Stimulated activated CD4-positive, alpha-beta T cell treated with anti-CD3 and anti-CD28 coated beads, Interleukin-1b, Interleukin-23, amount 100 ng/mL, for 1 hour (primary cell): ENCODE data around the gene PDSS2.
A peak's percentile ranks its signal among the peaks of the same experiment; 100 is the strongest.
"Not testable (repeated sequence)": the region's sequence is repeated elsewhere in the genome, so short reads cannot be mapped to it uniquely, and the experiment has no call there.

ENCODE experiments used
- DNase-seq, 2 donors: peaks; one replicate each; pipeline ENCODE4 v3.0.0-alpha.2; 2020; ENCODE audit warnings: low read depth in 2 of 2

Gene PDSS2

GRCh38 chr6:107459283-107460082 is at the start of gene PDSS2:
Gene PDSS2, minus strand, starts transcription at chr6:107459564. Its CDS starts 279 bp downstream, at chr6:107459285.
- DNase-seq = peak; percentile 87 to 95

GRCh38 chr6:107506145-107506544 is 46.8 kb upstream of the PDSS2 start:
- DNase-seq = no peak

DNA sequence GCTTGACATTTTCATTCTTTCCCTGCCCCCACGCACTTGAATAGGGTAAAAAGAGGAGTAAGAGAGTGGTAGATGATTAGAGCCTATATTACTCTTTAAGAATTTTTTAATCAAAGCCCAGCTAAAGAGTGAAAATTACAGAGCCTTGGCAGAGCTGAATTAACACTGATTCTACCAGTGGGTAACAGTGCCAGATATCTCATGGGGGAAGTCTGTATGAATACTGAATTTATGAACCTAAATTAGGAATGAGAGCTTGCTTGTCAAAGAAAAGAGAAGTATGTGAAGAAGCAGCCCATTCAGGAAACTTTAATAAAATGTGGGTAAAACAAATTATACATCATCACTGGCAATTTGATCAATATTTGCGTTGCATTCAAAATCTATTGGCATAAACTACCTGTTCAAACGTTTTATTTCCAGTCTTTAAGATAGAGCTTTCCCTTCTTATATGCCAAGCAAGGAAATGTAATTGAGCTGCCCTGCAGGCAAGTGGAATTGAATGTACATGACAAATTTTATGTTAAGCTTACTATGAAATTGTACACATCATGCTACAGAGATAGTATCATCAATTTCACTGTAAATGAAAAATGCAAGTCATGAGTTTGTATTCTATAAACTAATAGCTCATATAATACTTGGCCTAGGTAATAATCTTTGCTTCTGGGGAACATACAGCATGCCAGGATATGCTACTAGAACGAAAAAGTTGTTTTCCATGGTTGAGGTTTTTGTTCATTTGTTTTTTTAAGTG is 45.1 kb upstream of the PDSS2 start:
- DNase-seq = no peak

GRCh38 chr6:107496892-107497684 is 37.7 kb upstream of the PDSS2 start:
- DNase-seq = no peak

- no peak for DNase-seq
These were observed 36.6 kb upstream of the PDSS2 start for GRCh38 chr6:107495971-107496370.

DNA sequence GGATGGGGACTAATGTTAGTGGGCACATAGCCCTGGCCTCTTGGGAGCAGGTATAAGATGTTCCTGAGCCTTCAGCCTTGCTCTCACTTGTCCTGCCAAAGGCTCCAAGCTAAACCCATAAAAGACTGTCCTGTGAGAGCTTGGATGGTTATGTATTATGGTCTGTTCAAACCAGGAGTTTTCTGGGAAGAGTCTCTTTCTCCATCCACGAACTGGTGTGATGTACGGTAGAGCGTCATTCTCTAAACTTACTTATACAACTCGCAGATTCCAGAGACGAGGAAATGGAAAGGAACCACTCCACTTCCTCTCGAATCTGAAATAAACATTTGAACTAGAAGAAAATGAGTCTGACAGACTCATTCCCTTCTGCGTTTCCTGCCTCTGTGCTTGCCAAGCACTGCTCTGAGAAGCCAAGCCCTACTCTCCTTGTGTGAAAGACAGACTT is 35.9 kb upstream of the PDSS2 start:
- no peak for DNase-seq

DNA sequence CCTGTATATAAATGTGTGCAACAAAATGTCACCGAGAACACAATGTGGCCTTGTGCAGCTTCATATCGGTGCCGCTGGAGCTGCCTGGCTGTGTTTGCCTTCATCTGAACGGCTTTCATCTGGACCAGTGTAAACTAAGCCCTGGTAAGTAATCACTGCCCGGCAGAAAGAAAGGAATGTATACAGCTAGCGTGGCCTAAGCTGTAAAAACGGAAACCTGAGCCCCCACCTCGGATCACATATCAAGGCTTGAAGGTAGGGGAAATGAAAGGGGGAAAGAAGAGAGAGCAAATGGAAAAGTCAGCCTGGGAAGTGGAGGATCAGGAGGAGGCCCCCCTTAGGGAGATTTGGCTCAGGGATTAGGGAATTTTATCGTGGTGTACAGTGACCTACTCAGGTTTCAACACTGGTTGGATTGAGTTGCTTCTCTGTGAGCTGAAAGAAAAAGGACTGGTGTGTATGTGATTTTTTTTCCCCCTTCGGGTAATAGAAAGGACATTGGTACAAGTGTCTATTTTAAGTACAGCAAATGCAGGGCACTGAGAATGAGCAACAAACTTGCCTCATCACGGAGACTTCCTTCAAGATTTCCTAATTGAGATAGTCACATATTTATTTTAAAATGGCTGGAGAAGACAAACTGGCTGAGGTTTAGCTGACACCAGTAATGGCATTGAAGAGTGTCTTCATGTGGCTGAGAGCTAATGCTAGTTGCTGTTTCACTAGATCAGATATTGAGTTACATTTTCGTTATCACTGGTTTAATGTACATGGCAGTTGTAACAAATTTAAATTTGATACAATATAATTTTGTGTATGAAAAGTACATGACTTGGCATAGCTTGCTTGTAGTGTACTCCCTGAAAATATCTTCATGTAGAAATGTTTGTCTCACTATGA is 34.0 kb upstream of the PDSS2 start:
- no peak for DNase-seq

- no peak for DNase-seq
These were observed 32.6 kb upstream of the PDSS2 start for GRCh38 chr6:107491760-107492660.

DNA sequence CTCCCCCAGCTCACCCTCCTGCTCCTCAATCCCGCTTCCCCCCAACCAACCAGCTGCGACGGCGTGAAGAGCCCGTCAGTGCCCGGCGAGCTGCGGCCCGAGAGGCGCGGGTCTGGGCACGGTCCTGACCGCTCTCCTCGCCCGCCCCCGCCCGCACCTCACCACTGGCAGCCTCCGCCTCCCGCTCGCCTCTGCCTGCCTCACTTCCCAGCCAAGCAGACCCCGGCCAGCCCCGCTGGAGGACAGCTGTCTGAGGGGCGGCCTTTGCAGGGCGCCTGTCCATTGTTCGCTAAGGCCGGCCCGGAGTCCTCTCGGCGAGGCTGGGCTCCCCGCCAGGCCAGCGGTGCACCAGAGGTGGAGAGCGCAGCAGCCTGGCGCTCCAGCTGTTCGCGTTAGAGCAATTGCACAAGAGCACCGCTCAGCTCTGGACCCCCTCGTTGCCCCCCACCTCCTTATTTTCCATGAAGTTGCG is 31.8 kb upstream of the PDSS2 start:
- DNase-seq = no peak

- DNase-seq = no peak
These were observed 31.3 kb upstream of the PDSS2 start for GRCh38 chr6:107490566-107491137.

DNA sequence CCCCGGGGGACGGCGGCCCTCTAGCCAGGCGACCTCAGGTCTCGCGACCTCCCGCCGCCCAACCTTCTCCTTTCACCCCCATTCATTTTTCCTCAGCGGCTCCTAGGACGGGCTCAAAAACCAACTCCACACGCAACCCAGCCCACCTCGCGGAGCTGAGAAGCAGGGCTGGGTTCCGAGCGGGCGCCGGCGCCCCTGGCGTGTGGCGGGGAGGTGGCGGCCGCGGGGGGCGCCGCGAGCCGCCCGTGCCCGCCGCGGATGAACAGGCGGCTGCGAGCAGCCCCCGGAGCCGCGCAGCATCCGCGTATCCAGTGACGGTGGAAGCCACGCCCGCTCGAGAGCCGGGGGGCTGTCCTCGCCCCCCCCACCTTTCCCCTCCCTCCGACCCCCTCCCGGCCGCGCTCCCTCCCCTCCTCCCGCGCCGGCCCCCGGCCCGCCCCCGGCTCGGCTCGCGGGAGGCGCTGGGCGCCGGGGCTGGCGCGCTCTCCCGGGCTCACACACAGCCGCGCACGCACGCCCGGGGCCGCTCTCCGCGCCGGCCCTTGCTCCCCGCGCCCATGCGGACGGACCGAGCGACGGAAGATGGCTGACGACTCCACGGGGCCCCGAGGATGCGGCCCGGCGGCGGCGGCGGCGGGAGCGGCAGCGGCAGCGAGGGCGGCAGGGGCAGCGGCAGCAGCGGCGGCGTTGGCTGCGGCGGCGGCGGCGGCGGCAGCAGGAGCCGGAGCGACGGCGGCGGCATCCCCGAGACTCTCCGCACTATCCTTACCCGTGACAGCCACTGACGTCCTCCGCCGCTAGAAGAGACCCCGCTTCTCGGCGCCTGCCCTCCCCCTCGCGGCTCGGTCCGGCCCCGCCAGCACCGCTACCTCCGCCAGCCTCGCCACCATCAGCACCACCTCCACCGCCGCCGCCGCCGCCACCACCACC is 30.5 kb upstream of the PDSS2 start, which contains the start of gene SOBP:
Gene SOBP, plus strand, starts transcription at position 482 of the 930 bp plus-strand sequence. CDS start 500 bp downstream, outside the sequence.
- DNase-seq = no peak

GRCh38 chr6:107488875-107489635 is 29.7 kb upstream of the PDSS2 start:
- no peak for DNase-seq

DNA sequence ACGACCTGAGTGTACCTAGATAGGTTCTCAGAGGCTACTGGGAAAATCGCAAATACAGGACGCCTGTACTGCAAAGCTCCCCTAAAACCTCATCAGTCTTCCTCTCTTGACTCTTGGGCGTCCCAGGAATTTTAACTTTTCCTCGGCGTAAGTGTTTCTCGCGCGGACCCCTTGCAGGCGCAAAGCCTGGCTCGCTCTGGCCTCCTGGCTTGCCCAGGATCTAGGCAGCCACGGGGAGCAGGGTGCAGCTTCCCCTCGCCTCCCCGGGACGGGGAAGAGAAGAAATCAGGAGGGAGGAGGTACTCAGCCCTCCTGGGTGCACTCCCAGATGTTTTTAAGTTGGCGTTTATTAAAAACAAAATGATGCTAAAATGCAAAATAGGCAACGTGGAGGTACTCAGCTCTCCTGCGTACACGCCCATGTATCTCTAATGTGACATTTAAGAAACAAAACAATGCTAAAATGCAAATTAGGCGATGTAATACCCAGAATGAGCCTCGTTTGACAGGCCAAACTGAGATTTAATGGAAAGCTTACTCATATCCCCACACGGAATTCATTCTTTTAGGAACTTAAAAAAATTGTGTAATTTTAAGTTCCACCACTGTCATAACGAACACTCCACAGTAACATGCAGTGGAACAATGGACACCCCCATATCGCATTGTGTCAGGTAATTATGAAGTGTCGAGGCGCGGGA is 29.0 kb upstream of the PDSS2 start:
- no peak for DNase-seq

DNA sequence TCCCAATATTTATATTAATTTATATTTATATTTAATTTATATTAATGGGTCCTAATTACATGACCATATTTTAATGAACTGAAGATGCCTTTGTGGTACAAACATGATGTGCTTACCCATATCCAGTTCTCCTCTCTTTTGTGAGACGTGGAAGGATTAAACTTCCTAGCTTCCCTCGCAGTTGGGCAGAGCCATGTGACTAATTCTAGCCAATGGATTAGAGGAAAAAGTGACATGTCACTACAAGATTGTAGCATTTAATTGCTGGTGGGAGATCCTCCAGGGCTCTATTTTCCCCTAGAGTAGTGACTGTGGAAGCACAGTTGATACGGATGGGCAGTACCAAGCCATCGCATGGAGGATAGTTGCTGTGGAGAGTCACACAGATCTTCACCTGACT is 25.8 kb upstream of the PDSS2 start:
- no peak for DNase-seq

GRCh38 chr6:107479089-107479690 is 19.8 kb upstream of the PDSS2 start:
- DNase-seq = no peak

- not testable (repeated sequence) for DNase-seq
These were observed 16.5 kb upstream of the PDSS2 start for GRCh38 chr6:107475826-107476225.
